Immature natural killer cell (primary cell): Measurements from ENCODE around the gene CDH12. TPM values are rescaled to one million over a fixed set of nuclear protein-coding genes. Genes with fewer than 3 reads are reported as not detected.

Experiments
- DNase-seq, 3 donors: peaks; one replicate each; pipeline ENCODE4 v3.0.0; 2022; ENCODE audit warnings: mixed read lengths in 1 of 3
- H3K27ac Mint-ChIP-seq, 6 donors: one replicate each; pipeline ENCODE4 v1.8.0; 2020; ENCODE audit warnings: mixed read lengths in 6 of 6, mild to moderate bottlenecking in 5 of 6, inconsistent platforms in 4 of 6, moderate library complexity in 3 of 6
- H3K27me3 Mint-ChIP-seq, 3 donors: one replicate each; pipeline ENCODE4 v1.8.0; 2020 to 2021; ENCODE audit warnings: low read depth in 3 of 3, mild to moderate bottlenecking in 3 of 3, mixed read lengths in 3 of 3, moderate library complexity in 3 of 3, inconsistent platforms in 1 of 3
- H3K36me3 Mint-ChIP-seq, 3 donors: one replicate each; pipeline ENCODE4 v1.8.0; 2020; ENCODE audit warnings: mixed read lengths in 3 of 3, inconsistent platforms in 2 of 3, mild to moderate bottlenecking in 2 of 3
- H3K4me1 Mint-ChIP-seq, 2 donors: one replicate each; pipeline ENCODE4 v1.8.0; 2020; ENCODE audit warnings: inconsistent platforms in 2 of 2, mild to moderate bottlenecking in 2 of 2, mixed read lengths in 2 of 2, moderate library complexity in 1 of 2
- H3K4me3 Mint-ChIP-seq, 5 donors: one replicate each; pipeline ENCODE4 v1.8.0; 2020; ENCODE audit warnings: mild to moderate bottlenecking in 5 of 5, mixed read lengths in 5 of 5, inconsistent platforms in 3 of 5, moderate library complexity in 3 of 5
- H3K9me3 Mint-ChIP-seq, 6 donors: one replicate each; pipeline ENCODE4 v1.8.0; 2020; ENCODE audit warnings: mild to moderate bottlenecking in 6 of 6, mixed read lengths in 6 of 6, inconsistent platforms in 4 of 6, moderate library complexity in 3 of 6
- polyA plus RNA-seq, 3 donors: library from polyadenylated mRNA; unstranded; fragments of 300-500 nt; fragmentation: Illumina TruSeq; gene quantifications; one replicate each; pipeline ENCODE4 v1.2.3, GENCODE V29; 2021

CDH12 gene
- polyA plus RNA-seq, 3 donors from 2014 or later: not detected

DNA sequence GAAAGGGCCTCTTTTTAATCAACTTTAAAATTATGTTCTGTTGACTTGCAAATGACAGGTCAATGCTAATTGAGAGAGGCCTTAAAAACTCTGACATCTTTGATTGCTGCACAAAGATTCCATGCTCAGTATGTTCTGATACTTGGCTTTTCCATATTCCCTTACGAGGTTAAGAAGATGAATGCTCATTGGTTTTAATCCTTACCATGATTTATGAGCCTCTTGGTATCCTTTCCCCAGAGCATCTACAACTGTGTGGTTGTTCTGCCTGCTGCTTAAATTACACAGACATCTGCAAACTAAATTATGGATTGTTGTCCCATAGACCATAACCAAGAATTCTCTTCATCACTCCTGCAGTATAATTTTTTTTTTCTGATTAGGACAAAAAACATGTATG is 352.6 kb downstream of the CDH12 start:
- peaks cover 17 to 57% (median 29%) of the 10 kb centered on the region in 6 donors for H3K9me3 Mint-ChIP-seq
- H3K27me3 Mint-ChIP-seq: no peaks in the 10 kb centered on the region

DNA sequence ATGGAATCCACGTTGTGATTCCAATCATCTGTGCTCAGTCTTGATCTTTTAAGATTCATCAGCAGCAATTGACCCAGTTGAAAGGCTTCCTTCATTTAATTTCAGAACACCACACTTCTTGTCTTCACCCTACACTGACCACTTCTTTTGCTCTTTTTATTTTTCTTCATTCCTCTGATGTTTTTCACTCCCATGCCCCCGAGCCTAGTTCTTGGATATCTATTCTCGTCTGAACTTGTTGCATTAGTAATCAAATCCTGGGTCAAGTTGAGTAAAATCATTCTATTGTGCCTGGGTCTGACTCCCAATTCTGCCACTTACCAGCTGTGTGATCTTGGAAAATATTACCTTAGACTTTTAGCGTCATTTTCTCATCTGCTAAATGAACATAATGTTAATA is 356.5 kb downstream of the CDH12 start:
- H3K9me3 Mint-ChIP-seq: peaks cover 20 to 62% (median 43%) of the 10 kb centered on the region in 6 donors
- no peak overlapping the region for H3K4me3 Mint-ChIP-seq
- no peak overlapping the region for H3K27ac Mint-ChIP-seq
- peaks cover 2 to 4% (median 2%) of the 10 kb centered on the region in 3 donors for H3K27me3 Mint-ChIP-seq
- H3K36me3 Mint-ChIP-seq: no peaks in the 10 kb centered on the region
- no peak for DNase-seq
- no peaks in the 10 kb centered on the region for H3K4me1 Mint-ChIP-seq

More for the DNA sequence above, 352.6 kb downstream of the CDH12 start:
- no peaks in the 10 kb centered on the region for H3K36me3 Mint-ChIP-seq
- H3K4me3 Mint-ChIP-seq: no peak overlapping the region
- no peak overlapping the region for H3K27ac Mint-ChIP-seq
- DNase-seq: no peak
- no peaks in the 10 kb centered on the region for H3K4me1 Mint-ChIP-seq

DNA sequence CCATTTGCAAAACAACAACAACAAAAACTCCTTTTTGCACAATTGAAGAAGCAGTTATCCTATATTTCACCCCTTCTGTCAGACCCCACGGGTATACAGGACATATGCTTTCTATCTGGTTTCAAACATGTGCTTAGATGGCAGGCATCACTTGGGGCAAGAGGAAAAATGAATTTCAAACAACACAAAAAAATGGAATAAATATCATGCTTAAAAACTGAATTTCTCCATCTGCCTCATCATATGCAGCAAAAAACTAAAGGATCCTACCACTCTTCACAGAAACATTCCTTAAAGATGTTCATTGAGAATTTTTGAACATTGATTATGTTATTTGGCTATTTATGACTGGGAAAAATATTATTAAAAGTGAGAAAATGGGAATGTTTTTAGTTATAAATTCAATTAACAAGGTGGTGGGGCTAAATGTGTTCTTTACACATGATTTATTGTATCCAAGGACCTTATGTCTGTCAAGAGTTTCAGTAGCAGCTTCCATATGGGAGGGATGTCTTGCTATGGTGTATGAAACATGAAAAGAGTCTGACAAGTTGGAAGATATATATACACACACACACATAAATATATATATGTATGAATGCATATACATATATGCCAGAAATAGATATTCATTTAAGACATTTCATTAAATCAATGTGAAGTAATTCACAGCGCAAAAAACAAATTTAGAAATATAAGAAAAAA is 358.0 kb downstream of the CDH12 start:
- Mint-ChIP-seq H3K27me3 (peaks cover 2 to 4% (median 2%) of the 10 kb centered on the region in 3 donors), H3K4me3 (no peak overlapping the region), H3K36me3 (no peaks in the 10 kb centered on the region), H3K9me3 (peaks cover 20 to 66% (median 44%) of the 10 kb centered on the region in 6 donors), H3K27ac (no peak overlapping the region), H3K4me1 (no peaks in the 10 kb centered on the region)
- no peak for DNase-seq

DNA sequence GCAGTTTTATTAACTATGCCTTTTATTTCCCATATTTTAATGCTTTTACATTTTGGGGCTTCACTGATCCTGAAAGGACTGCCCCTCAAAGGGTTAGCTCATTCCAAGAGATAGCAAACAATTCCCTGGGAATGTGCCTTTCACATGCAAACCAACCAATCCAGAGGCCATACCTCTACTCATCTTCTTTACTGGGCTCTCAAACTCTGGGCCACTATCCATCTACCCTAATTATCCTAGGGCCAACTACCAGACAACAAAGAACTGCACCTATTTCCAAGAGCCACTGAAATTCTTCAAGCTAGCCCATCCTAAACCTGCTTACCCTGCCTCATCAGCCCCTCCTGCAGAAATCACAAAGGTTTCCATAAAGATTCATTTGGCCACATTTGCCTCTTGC is 364.7 kb downstream of the CDH12 start:
- DNase-seq: no peak
- H3K27me3 Mint-ChIP-seq: peaks cover 0 to 4% (median 0%) of the 10 kb centered on the region in 3 donors
- no peak overlapping the region for H3K4me3 Mint-ChIP-seq
- no peaks in the 10 kb centered on the region for H3K4me1 Mint-ChIP-seq
- H3K36me3 Mint-ChIP-seq: no peaks in the 10 kb centered on the region
- peaks cover 25 to 69% (median 33%) of the 10 kb centered on the region in 6 donors for H3K9me3 Mint-ChIP-seq
- no peak overlapping the region for H3K27ac Mint-ChIP-seq

DNA sequence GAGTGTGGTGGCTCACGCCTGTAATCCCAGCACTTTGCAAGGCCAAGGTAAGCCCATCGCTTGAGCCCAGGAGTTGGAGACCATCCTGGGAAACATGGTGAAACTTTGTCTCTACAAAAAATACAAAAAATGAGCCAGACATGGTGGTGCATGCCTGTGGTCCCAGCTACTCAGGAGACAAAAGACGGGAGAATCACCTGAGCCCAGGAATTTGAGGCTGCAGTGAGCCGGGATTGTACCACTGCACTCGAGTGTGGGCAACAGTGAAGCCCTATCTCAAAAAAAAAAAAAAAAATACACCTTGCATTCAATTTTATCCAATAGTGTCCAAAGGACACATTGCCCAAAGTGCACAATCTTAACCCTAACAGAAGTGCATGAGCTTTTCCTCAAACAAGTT is 372.8 kb downstream of the CDH12 start:
- Mint-ChIP-seq H3K4me1 (no peaks in the 10 kb centered on the region), H3K36me3 (peaks cover 0 to 5% (median 0%) of the 10 kb centered on the region in 3 donors), H3K4me3 (no peak overlapping the region), H3K9me3 (peaks cover 11 to 51% (median 27%) of the 10 kb centered on the region in 6 donors), H3K27me3 (peaks cover 0 to 2% (median 2%) of the 10 kb centered on the region in 3 donors), H3K27ac (no peak overlapping the region)
- DNase-seq: no peak

DNA sequence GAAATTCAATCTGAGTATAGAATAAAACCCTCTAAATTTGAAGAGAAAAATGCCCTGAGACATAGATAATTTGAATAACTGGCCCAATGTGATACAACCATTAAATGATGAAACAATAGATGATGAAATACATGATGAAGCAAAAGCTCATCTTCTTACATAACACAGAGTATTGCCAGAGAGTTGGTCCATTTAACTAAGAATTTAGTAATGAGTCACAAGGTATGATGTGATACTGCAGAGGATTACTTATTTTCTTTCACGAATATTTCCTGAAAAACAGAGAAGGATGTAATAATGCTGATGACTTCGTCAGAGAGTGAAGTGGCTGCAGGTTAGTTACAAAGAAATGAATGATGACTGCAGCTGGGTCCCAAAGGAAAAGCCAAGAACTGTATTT is 379.3 kb downstream of the CDH12 start:
- Mint-ChIP-seq H3K4me1 (no peaks in the 10 kb centered on the region), H3K27ac (no peak overlapping the region), H3K9me3 (peaks cover 12 to 62% (median 39%) of the 10 kb centered on the region in 6 donors), H3K4me3 (no peak overlapping the region), H3K27me3 (no peaks in the 10 kb centered on the region), H3K36me3 (peaks cover 0 to 3% (median 0%) of the 10 kb centered on the region in 3 donors)
- no peak for DNase-seq

DNA sequence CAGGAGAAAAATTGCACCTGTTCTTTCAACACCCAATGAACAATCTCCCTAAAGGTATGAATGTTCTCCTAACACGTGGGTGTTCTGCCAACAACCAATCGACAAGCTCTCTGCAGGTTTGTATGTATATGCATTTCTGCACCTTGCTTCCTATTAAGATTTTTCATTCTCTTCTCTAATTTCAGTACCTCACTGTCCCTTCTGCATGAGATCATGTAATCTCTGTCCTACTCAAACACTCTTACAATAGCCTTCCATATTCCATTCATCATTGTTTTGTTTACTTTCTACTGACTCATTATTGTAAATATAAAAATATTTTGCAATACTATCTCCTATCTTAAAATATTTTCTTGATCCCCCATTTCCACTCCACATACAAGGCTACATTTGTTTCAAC is 382.0 kb downstream of the CDH12 start:
- DNase-seq: no peak
- Mint-ChIP-seq H3K36me3 (peaks cover 0 to 3% (median 2%) of the 10 kb centered on the region in 3 donors), H3K4me1 (no peaks in the 10 kb centered on the region), H3K27ac (no peak overlapping the region), H3K9me3 (peaks cover 9 to 68% (median 36%) of the 10 kb centered on the region in 6 donors), H3K27me3 (no peaks in the 10 kb centered on the region), H3K4me3 (no peak overlapping the region)

DNA sequence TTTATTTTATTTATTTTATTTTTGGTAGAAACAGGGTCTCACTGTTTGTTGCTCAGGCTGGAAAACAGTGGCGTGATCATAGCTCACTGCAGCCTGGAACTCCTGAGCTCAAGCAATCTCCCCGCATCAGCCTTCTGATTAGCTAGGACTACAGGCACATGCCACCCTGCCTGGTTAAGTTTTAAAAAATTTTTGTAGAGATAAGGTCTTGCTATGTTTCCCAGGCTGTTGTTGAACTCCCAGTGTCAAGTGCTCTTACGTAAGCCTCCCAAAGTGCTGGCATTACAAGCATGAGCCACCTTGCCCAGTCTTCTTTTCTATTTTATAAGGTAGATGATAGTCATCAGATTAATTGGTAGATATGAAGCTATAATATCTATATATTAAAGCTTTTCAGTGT is 382.7 kb downstream of the CDH12 start:
- Mint-ChIP-seq H3K9me3 (peaks cover 13 to 71% (median 40%) of the 10 kb centered on the region in 6 donors), H3K4me3 (no peak overlapping the region), H3K36me3 (peaks cover 0 to 3% (median 3%) of the 10 kb centered on the region in 3 donors), H3K27ac (no peak overlapping the region), H3K4me1 (no peaks in the 10 kb centered on the region), H3K27me3 (no peaks in the 10 kb centered on the region)
- DNase-seq: no peak

DNA sequence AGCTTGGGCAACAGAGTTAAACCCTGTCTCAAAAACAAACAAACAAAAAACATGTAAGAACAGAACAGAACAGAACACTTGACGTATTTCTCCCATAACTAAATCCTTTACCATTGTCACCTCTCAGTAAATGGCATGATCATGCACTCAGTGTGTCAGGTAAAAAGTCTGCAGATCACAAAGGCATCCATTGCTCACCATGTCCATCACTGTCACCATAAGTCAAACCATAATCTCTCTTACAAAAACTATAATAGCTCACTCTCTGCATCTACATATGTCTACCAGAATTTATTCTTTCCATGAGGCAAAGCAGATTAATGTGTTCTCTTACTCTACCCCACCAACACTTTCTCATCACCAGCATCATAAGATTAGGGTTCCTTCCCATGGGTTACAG is 387.5 kb downstream of the CDH12 start:
- Mint-ChIP-seq H3K27me3 (peaks cover 0 to 1% (median 0%) of the 10 kb centered on the region in 3 donors), H3K9me3 (peaks cover 2 to 60% (median 28%) of the 10 kb centered on the region in 6 donors), H3K4me3 (no peak overlapping the region), H3K36me3 (peaks cover 0 to 5% (median 3%) of the 10 kb centered on the region in 3 donors), H3K27ac (no peak overlapping the region), H3K4me1 (no peaks in the 10 kb centered on the region)
- DNase-seq: no peak

DNA sequence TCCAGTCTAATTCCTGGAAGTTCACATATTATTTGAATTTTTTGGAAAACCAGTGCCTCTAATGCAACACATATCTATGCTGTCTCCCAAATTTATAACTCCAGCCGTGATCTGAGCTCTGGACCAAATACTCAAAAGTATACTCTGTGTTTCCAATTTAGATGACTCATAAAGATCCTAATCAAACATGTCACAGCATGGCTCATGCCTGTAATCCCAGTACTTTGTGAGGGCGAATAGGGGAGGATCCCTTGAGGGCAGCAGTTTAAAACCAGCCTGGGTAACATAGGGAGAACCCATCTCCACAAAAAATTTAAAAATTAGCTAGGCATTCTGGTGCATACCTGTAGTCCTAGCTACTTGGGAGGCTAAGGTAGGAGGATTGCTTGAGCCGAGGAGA is 388.0 kb downstream of the CDH12 start:
- no peak overlapping the region for H3K4me3 Mint-ChIP-seq
- peaks cover 0 to 1% (median 0%) of the 10 kb centered on the region in 3 donors for H3K27me3 Mint-ChIP-seq
- H3K4me1 Mint-ChIP-seq: no peaks in the 10 kb centered on the region
- no peak overlapping the region for H3K27ac Mint-ChIP-seq
- no peak for DNase-seq
- H3K36me3 Mint-ChIP-seq: peaks cover 0 to 5% (median 3%) of the 10 kb centered on the region in 3 donors
- H3K9me3 Mint-ChIP-seq: peaks cover 2 to 58% (median 26%) of the 10 kb centered on the region in 6 donors

DNA sequence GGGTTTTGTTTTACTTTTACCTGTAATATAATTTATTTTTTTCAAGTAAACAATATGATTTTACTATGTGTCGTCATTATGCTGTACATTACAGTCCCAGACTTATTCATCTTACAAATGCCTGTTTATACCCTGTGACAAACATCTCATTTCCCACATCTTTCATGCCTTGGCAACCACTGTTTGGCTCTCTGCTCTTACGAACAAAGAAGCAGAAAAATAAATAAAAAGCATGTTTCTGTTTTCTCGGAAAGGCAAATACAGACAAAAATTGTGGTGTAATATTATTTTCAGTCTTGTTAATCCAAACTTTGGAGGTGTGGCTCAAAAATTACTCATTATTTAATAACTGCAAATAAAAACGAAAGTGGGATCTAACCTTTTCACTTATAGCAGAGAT is 393.0 kb downstream of the CDH12 start:
- no peak overlapping the region for H3K27ac Mint-ChIP-seq
- peaks cover 0 to 5% (median 0%) of the 10 kb centered on the region in 3 donors for H3K36me3 Mint-ChIP-seq
- no peak overlapping the region for H3K4me3 Mint-ChIP-seq
- H3K4me1 Mint-ChIP-seq: no peaks in the 10 kb centered on the region
- DNase-seq: no peak
- peaks cover 6 to 35% (median 21%) of the 10 kb centered on the region in 6 donors for H3K9me3 Mint-ChIP-seq
- H3K27me3 Mint-ChIP-seq: no peaks in the 10 kb centered on the region

DNA sequence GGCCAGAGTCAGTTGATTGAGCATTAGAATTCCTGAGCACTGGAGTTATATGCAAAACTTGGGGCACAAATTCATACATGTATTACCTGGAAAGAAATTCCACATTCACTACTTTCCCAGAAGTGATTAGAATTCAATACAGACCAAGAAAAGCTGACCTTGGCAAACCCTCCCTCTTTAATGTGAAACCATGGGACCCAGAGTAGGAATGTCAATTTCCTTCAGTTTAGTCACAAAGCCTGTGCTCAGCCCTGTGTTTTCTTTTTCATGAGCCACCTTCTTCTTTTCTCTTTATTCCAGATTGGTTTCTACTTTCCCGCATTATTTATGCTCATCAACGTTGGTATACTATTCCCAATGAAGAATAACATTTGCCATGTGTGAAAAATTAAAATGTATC is 420.2 kb downstream of the CDH12 start:
- no peak for DNase-seq
- Mint-ChIP-seq H3K36me3 (no peaks in the 10 kb centered on the region), H3K4me3 (no peak overlapping the region), H3K27me3 (no peaks in the 10 kb centered on the region), H3K27ac (no peak overlapping the region), H3K9me3 (peaks cover 3 to 43% (median 16%) of the 10 kb centered on the region in 6 donors), H3K4me1 (no peaks in the 10 kb centered on the region)

DNA sequence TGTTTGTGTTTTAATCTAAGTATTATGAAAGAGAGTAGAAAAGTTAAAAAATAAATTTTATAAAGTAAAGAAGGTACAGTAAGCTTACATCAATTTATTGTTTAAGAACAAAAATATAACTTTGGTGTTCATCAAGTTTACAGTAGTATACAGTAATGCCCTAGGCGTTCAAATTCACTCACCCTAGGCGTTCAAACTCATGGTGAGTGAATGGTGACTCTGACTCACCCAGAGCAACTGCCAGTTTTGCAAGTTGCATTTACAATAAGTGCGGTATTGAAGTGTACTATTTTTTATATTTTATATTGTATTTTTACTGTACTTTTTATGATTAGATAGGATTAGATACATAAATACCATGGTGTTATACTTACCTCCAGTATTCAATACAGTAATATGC is 421.3 kb downstream of the CDH12 start:
- Mint-ChIP-seq H3K36me3 (no peaks in the 10 kb centered on the region), H3K4me3 (no peak overlapping the region), H3K9me3 (peaks cover 4 to 51% (median 17%) of the 10 kb centered on the region in 6 donors), H3K27me3 (no peaks in the 10 kb centered on the region), H3K4me1 (no peaks in the 10 kb centered on the region), H3K27ac (no peak overlapping the region)
- DNase-seq: no peak

DNA sequence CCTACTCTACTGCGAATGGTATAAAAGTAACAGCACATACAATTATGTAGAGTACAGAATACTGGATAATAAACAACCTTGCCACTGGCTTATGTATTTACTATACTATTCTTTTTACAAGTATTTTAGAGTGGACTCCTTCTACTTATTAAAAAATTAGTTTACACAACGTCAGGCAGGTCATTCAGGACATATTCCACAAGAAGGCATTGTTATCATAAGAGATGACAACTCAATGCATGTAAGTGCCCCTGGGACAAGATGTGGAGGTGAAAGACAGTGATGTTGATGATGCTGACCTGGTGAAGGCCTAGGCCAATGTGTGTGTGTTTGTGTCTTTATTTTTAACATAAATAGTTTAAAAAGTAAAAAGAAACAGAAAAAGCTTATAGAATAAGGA is 421.7 kb downstream of the CDH12 start:
- H3K27me3 Mint-ChIP-seq: no peaks in the 10 kb centered on the region
- peaks cover 5 to 54% (median 18%) of the 10 kb centered on the region in 6 donors for H3K9me3 Mint-ChIP-seq
- H3K4me1 Mint-ChIP-seq: no peaks in the 10 kb centered on the region
- H3K36me3 Mint-ChIP-seq: no peaks in the 10 kb centered on the region
- DNase-seq: no peak
- no peak overlapping the region for H3K27ac Mint-ChIP-seq
- no peak overlapping the region for H3K4me3 Mint-ChIP-seq
